Esophagus muscularis mucosa (tissue), 4 donors: ENCODE data around the gene RGS18.

Experiments
- CTCF ChIP-seq, 3 experiments: fragments of 200-600 bp in 2 of 3; fragments of 450-650 bp in 1 of 3; sonication (generic) in 2 of 3; IDR thresholded peaks; one replicate each; pipeline ENCODE4 v1.5.1; 2017 to 2019; ENCODE audit warnings: antibody characterized with exemption in 3 of 3, mild to moderate bottlenecking in 2 of 3, moderate library complexity in 1 of 3
- EP300 ChIP-seq: sonication (generic); formaldehyde crosslinking; IDR thresholded peaks from one replicate; pipeline ENCODE4 v1.6.1; 2017; ENCODE audit warnings: antibody characterized with exemption
- POLR2AphosphoS5 ChIP-seq, 2 donors: sonication (generic); formaldehyde crosslinking; IDR thresholded peaks; one replicate each; pipeline ENCODE4 v1.6.1; 2017; ENCODE audit warnings: antibody characterized with exemption in 2 of 2

GRCh38 chr1:192115000-192115399, 43.3 kb upstream of the RGS18 start:
- TF ChIP-seq CTCF (IDR thresholded peaks at IDR 0.05) (no peak), EP300 (no peak), POLR2AphosphoS5 (IDR thresholded peaks at IDR 0.05) (no peak)
